ENCODE measurements around the gene CLK3.

Gene CLK3

GRCh38 chr15:74571191-74571590, 44.4 kb upstream of the CLK3 start:
- POLR2A ChIA-PET: no interaction called here
- Histone ChIP-seq H3K27ac (ENCODE audit: extremely low read depth, low read depth, low read length) (no peak overlapping the region), H3K36me3 (ENCODE audit: control insufficient read depth in 2 of 2, insufficient read depth in 1 of 2, low read length in 2 of 2) (peaks cover 17 to 67% of the 10 kb centered on the region in 2 experiments), H3K4me1 (ENCODE audit: control insufficient read depth, insufficient read depth, low read length) (peaks cover 3% of the 10 kb centered on the region; the same call in 1 of the 2 replicates), H3K4me3 (ENCODE audit: low read depth, low read length) (no peak overlapping the region), H3K9me3 (ENCODE audit: control insufficient read depth, insufficient read depth, low read depth, low read length) (no peaks in the 10 kb centered on the region)
- CTCF ChIA-PET: interaction anchor here (1.4 kb wide), 1 partner anchor 28 kb away, joined by 3 read pairs; no protein-coding TSS in a partner anchor
- TF ChIP-seq ZNF664 (tag by site-specific recombination; IDR thresholded peaks at IDR 0.05) (no peak), ZBTB20 (tag by site-specific recombination; IDR thresholded peaks at IDR 0.05) (no peak), HOXD13 (CRISPR knock-in tag; IDR thresholded peaks at IDR 0.05; ENCODE audit: borderline replicate concordance) (no peak), ZNF76 (tag by site-specific recombination; IDR thresholded peaks at IDR 0.05; ENCODE audit: borderline replicate concordance, low read depth) (no peak), ZBTB6 (tag by site-specific recombination; IDR thresholded peaks at IDR 0.05) (no peak), KLF7 (tag by site-specific recombination; IDR thresholded peaks at IDR 0.05; ENCODE audit: borderline replicate concordance) (no peak), ZNF501 (tag by site-specific recombination; IDR thresholded peaks at IDR 0.05) (no peak), ZNF214 (tag by site-specific recombination; IDR thresholded peaks at IDR 0.05; ENCODE audit: borderline replicate concordance) (no peak), ZNF692 (tag by site-specific recombination; IDR thresholded peaks at IDR 0.05) (no peak), ZNF623 (tag by site-specific recombination; IDR thresholded peaks at IDR 0.05) (no peak), ZNF791 (tag by site-specific recombination; IDR thresholded peaks at IDR 0.05) (no peak), YY2 (tag by site-specific recombination; IDR thresholded peaks at IDR 0.05) (no peak), ZNF777 (tag by site-specific recombination; IDR thresholded peaks at IDR 0.05; ENCODE audit: borderline replicate concordance) (no peak), ZNF221 (tag by site-specific recombination; IDR thresholded peaks at IDR 0.05; ENCODE audit: borderline replicate concordance) (no peak), SP3 (tag by site-specific recombination; IDR thresholded peaks at IDR 0.05) (no peak)
- TF ChIP-seq, protein P1, sequence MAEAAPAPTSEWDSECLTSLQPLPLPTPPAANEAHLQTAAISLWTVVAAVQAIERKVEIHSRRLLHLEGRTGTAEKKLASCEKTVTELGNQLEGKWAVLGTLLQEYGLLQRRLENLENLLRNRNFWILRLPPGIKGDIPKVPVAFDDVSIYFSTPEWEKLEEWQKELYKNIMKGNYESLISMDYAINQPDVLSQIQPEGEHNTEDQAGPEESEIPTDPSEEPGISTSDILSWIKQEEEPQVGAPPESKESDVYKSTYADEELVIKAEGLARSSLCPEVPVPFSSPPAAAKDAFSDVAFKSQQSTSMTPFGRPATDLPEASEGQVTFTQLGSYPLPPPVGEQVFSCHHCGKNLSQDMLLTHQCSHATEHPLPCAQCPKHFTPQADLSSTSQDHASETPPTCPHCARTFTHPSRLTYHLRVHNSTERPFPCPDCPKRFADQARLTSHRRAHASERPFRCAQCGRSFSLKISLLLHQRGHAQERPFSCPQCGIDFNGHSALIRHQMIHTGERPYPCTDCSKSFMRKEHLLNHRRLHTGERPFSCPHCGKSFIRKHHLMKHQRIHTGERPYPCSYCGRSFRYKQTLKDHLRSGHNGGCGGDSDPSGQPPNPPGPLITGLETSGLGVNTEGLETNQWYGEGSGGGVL (tag by site-specific recombination; IDR thresholded peaks at IDR 0.05): no peak
- TF ChIP-seq, protein P2, sequence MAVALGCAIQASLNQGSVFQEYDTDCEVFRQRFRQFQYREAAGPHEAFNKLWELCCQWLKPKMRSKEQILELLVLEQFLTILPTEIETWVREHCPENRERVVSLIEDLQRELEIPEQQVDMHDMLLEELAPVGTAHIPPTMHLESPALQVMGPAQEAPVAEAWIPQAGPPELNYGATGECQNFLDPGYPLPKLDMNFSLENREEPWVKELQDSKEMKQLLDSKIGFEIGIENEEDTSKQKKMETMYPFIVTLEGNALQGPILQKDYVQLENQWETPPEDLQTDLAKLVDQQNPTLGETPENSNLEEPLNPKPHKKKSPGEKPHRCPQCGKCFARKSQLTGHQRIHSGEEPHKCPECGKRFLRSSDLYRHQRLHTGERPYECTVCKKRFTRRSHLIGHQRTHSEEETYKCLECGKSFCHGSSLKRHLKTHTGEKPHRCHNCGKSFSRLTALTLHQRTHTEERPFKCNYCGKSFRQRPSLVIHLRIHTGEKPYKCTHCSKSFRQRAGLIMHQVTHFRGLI (tag by site-specific recombination; IDR thresholded peaks at IDR 0.05): no peak
- TF ChIP-seq, protein P3, sequence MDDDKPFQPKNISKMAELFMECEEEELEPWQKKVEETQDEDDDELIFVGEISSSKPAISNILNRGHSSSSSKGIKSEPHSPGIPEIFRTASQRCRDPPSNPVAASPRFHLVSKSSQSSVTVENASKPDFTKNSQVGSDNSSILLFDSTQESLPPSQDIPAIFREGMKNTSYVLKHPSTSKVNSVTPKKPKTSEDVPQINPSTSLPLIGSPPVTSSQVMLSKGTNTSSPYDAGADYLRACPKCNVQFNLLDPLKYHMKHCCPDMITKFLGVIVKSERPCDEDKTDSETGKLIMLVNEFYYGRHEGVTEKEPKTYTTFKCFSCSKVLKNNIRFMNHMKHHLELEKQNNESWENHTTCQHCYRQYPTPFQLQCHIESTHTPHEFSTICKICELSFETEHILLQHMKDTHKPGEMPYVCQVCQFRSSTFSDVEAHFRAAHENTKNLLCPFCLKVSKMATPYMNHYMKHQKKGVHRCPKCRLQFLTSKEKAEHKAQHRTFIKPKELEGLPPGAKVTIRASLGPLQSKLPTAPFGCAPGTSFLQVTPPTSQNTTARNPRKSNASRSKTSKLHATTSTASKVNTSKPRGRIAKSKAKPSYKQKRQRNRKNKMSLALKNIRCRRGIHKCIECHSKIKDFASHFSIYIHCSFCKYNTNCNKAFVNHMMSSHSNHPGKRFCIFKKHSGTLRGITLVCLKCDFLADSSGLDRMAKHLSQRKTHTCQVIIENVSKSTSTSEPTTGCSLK (tag by site-specific recombination; IDR thresholded peaks at IDR 0.05): no peak

Measured in HEK293 (cell line).